Measurements from ENCODE around the gene SYTL3. TPM values are rescaled to one million over a fixed set of nuclear protein-coding genes. Genes with fewer than 3 reads are reported as not detected.
A peak's percentile ranks its signal among the peaks of the same experiment; 100 is the strongest.

Gene SYTL3
- total RNA-seq, 4 donors from 2014 or later = 2.8 to 5.1 (median 3.4) TPM

DNA sequence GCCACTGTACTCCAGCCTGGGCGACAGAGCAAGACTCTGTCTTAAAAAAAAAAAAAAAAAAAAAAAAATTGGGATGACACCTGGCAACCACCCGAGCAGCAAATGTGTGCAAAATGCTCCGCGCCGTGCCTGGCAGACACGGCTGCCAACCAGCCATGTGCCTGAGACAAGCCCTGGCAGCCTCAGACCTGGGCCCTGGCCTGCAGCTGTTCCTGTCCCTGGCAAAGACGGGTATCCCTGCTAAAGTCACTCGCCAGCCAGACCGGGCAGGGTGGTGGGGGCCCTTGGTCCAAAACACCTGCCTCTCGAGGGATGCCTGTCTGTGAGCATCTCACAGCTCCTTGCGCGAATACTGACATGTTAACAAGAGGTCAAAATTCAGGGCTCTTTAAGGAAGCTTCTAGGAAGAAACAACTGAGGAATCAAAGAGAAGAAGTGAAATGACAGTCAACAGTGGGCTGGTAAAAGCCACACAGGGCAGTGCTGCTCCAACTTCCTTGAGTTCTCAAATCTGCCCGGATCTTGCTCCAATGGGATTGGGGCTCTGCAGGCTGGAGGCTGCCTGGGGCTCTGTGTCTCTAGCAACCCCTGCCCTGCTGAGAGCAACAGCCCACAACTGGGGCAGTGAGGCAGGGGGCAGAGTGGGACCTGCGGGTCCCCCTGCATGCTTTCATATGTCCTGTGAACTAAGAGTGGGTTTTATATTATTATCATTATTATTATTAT, 53.4 kb downstream of the SYTL3 start:
- no peak overlapping the region for H3K27ac ChIP-seq
- H3K36me3 ChIP-seq = no peaks in the 10 kb centered on the region
- TF ChIP-seq POLR2A (IDR thresholded peaks at IDR 0.05) = no peak
- TF ChIP-seq, protein P1, sequence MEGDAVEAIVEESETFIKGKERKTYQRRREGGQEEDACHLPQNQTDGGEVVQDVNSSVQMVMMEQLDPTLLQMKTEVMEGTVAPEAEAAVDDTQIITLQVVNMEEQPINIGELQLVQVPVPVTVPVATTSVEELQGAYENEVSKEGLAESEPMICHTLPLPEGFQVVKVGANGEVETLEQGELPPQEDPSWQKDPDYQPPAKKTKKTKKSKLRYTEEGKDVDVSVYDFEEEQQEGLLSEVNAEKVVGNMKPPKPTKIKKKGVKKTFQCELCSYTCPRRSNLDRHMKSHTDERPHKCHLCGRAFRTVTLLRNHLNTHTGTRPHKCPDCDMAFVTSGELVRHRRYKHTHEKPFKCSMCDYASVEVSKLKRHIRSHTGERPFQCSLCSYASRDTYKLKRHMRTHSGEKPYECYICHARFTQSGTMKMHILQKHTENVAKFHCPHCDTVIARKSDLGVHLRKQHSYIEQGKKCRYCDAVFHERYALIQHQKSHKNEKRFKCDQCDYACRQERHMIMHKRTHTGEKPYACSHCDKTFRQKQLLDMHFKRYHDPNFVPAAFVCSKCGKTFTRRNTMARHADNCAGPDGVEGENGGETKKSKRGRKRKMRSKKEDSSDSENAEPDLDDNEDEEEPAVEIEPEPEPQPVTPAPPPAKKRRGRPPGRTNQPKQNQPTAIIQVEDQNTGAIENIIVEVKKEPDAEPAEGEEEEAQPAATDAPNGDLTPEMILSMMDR (IDR thresholded peaks at IDR 0.05) = no peak
- TF ChIP-seq EP300 (IDR thresholded peaks at IDR 0.05) = no peak
- TF ChIP-seq POLR2AphosphoS5 (IDR thresholded peaks at IDR 0.05) = no peak
- H3K27me3 ChIP-seq = no peaks in the 10 kb centered on the region
- H3K9me3 ChIP-seq = no peaks in the 10 kb centered on the region
- 35% methylated on average over 14 of the region's 14 CpGs for WGBS
- DNase-seq (ENCODE audit: low spot score in 2 of 2) = no peak
- no peak overlapping the region for H3K4me3 ChIP-seq
- H3K4me1 ChIP-seq = peaks cover 39% of the 10 kb centered on the region

DNA sequence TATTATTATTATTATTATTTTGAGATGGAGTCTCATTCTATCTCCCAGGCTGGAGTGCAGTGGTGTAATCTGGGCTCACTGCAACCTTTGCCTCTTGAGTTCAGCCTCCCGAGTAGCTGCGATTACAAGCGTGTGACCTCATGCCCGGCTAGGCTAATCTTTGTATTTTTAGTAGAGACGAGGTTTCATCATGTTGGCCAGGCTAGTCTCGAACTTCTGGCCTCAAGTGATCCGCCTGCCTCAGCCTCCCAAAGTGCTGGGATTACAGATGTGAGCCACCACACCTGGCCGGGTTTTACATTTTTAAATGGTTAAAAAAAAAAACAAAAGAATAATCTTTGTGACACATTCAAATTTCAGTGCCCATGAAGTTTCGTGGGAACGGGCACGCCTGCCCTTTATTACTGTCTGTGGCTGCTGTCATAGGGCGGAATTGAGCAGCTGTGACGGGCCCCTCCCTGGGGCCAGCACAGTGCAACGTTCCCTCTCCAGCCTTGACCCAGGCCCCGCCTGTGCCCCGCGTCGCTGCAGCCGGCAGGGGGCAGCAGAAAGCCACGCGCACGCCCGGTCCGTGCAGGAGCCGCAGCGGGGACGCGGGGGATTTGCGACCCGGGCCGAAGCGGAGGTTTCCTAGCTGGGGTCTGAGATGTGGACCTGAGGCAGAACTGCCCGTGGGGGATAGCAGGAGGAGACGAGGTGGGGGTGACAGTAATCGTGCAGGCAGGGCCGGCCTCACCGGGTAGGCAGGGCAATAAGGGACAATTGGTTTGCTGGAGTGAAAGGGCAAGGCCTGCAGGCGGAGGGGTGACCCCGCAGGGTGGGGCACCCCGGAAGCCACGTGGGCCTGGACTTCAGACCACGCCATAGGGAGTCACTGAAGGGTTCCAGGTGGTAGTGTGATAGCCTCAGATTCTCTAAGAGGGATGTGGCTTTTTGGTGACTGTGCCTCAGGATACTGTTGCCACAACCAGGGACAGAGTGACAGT, 54.3 kb downstream of the SYTL3 start:
- H3K9me3 ChIP-seq = no peaks in the 10 kb centered on the region
- DNase-seq (ENCODE audit: low spot score in 2 of 2) = peak; percentile 87 to 88
- no peak overlapping the region for H3K27ac ChIP-seq
- 15% methylated on average over 21 of the region's 42 CpGs for WGBS
- no peaks in the 10 kb centered on the region for H3K36me3 ChIP-seq
- peak overlapping the region; percentile 34 for H3K4me3 ChIP-seq
- H3K4me1 ChIP-seq = peaks cover 40% of the 10 kb centered on the region
- TF ChIP-seq POLR2AphosphoS5 (IDR thresholded peaks at IDR 0.05) (peak in 1 of 3 donors; percentile 59), POLR2A (IDR thresholded peaks at IDR 0.05) (no peak), EP300 (IDR thresholded peaks at IDR 0.05) (no peak)
- TF ChIP-seq, protein P1 (IDR thresholded peaks at IDR 0.05) = peak; percentile 92 to 99
- no peaks in the 10 kb centered on the region for H3K27me3 ChIP-seq

DNA sequence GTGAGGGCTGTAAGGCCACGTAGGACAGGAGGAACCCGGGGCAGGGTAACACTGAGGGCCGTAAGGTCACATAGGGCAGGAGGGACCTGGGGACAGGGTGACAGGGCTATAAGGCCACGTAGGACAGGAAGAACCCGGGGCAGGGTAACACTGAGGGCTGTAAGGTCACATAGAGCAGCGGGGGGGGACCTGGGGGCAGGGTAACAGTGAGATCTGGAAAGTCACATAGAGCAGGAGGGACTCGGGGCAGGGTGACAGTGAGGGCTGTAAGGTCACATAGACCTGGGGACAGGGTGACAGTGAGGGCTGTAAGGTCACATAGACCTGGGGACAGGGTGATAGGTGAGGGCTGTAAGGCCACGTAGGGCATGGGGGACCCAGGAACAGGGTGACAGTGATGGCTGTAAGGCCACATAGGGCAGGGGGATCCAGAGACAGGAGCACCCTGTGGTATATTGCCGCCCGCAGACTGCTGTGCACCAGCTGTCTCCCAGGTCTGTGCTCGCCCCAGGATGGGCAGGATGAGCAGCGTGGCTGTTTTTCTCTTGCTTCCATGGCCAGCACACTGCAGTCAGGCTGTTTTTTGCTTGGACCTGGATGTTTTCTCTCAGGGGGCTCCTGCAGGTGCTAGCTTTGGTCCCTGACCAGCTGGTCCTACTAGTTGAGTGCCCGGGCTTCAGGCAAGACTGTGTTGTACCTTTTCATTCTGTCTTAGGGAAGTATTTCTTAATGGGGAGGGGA, 55.7 kb downstream of the SYTL3 start:
- no peak overlapping the region for H3K4me3 ChIP-seq
- no peak for DNase-seq (ENCODE audit: low spot score in 2 of 2)
- 92% methylated on average over 13 of the region's 13 CpGs for WGBS
- H3K27me3 ChIP-seq = no peaks in the 10 kb centered on the region
- H3K4me1 ChIP-seq = peaks cover 40% of the 10 kb centered on the region
- no peak overlapping the region for H3K27ac ChIP-seq
- TF ChIP-seq POLR2AphosphoS5 (IDR thresholded peaks at IDR 0.05) = no peak
- TF ChIP-seq, protein P1 (IDR thresholded peaks at IDR 0.05) = no peak
- no peak for TF ChIP-seq POLR2A (IDR thresholded peaks at IDR 0.05)
- no peak for TF ChIP-seq EP300 (IDR thresholded peaks at IDR 0.05)
- no peaks in the 10 kb centered on the region for H3K9me3 ChIP-seq
- H3K36me3 ChIP-seq = no peaks in the 10 kb centered on the region

DNA sequence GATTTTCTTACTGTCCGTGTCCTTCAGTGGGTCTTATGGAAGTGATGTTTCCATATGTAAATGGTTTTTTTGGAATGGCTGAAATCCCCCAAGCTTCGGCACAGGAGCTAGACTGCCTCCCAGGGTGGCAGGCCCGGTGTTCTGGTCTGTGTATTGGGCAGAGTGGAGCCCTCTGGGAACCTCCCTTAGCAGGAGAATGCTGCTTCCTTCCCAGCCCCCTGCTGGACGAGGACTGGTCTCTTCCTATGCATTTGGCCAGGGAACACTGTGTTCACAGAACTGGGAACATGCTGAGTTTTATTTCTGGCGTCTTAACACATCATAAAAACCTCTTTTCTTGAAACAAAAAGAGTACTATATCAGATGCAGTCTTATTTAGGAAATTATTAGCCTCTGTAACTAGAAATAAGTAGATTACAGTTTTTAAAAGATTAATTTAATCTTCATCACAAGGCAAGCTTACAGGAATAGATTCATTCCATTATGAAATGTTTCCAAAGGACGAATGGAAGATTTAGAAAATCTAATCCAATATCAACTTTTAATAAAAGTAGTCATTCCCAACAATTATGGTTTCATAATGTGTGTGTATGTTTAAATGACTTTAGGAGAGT, 56.6 kb downstream of the SYTL3 start:
- WGBS = 63% methylated on average over 6 of the region's 6 CpGs
- Histone ChIP-seq H3K27me3 (no peaks in the 10 kb centered on the region), H3K4me1 (peaks cover 40% of the 10 kb centered on the region), H3K27ac (peak overlapping the region; percentile 25), H3K9me3 (no peaks in the 10 kb centered on the region), H3K4me3 (no peak overlapping the region), H3K36me3 (no peaks in the 10 kb centered on the region)
- no peak for DNase-seq (ENCODE audit: low spot score in 2 of 2)
- TF ChIP-seq POLR2A (IDR thresholded peaks at IDR 0.05) (no peak), EP300 (IDR thresholded peaks at IDR 0.05) (no peak), POLR2AphosphoS5 (IDR thresholded peaks at IDR 0.05) (no peak)
- TF ChIP-seq, protein P1 (IDR thresholded peaks at IDR 0.05) = no peak

Measured in suprapubic skin (tissue), 4 donors.